Neuronal stem cell (in vitro differentiated cells): Measurements from ENCODE around the gene MAPT.

Source experiments
- DNase-seq: peaks from one replicate; pipeline ENCODE4 v3.0.0-alpha.2; 2013; ENCODE audit warnings: low spot score
- H2AFZ ChIP-seq: one replicate; pipeline ENCODE4 v1.6.1; 2013; ENCODE audit warnings: mild to moderate bottlenecking, low read length, inconsistent platforms
- H2AK5ac ChIP-seq: 2 replicates; pipeline ENCODE4 v1.6.1; 2013; ENCODE audit warnings: low read depth, mild to moderate bottlenecking, inconsistent platforms, low read length, moderate library complexity, mixed read lengths
- H2BK120ac ChIP-seq: 2 replicates; pipeline ENCODE4 v1.6.1; 2013; ENCODE audit warnings: low read depth, mild to moderate bottlenecking, inconsistent platforms, low read length, moderate library complexity, mixed read lengths
- H2BK12ac ChIP-seq: one replicate; pipeline ENCODE4 v1.6.1; 2013; ENCODE audit warnings: low read length, inconsistent platforms
- H2BK15ac ChIP-seq: 2 replicates; pipeline ENCODE4 v1.6.1; 2013; ENCODE audit warnings: mild to moderate bottlenecking, low read length, inconsistent platforms, mixed read lengths
- H2BK5ac ChIP-seq: one replicate; pipeline ENCODE4 v1.6.1; 2013; ENCODE audit warnings: inconsistent platforms, mild to moderate bottlenecking, low read length, moderate library complexity
- H3K14ac ChIP-seq: one replicate; pipeline ENCODE4 v1.6.1; 2013; ENCODE audit warnings: low read length, inconsistent platforms
- H3K18ac ChIP-seq: 2 replicates; pipeline ENCODE4 v1.6.1; 2013; ENCODE audit warnings: low read length, inconsistent platforms
- H3K23ac ChIP-seq: 2 replicates; pipeline ENCODE4 v1.6.1; 2013; ENCODE audit warnings: low read depth, mild to moderate bottlenecking, mixed read lengths, low read length, inconsistent platforms; ENCODE audit not compliant: poor library complexity
- H3K27ac ChIP-seq: replicated peaks from 3 replicates; pipeline ENCODE4 v1.5.1; 2013; ENCODE audit warnings: low read length, inconsistent platforms
- H3K27me3 ChIP-seq, 3 experiments: 2 replicates each; pipeline ENCODE4 v1.6.1; 2013; ENCODE audit warnings: low read length in 3 of 3, mild to moderate bottlenecking in 2 of 3, inconsistent platforms in 1 of 3, low read depth in 1 of 3, mixed read lengths in 1 of 3, moderate library complexity in 1 of 3; ENCODE audit not compliant: control insufficient read depth in 3 of 3, insufficient read depth in 3 of 3
- H3K36me3 ChIP-seq, 2 donors: replicated peaks in 1 of 2; 2 replicates each; pipeline ENCODE4 v1.6.1; 2013; ENCODE audit warnings: low read length in 2 of 2; ENCODE audit not compliant: control insufficient read depth in 2 of 2, insufficient read depth in 2 of 2
- H3K4ac ChIP-seq: 2 replicates; pipeline ENCODE4 v1.6.1; 2013; ENCODE audit warnings: inconsistent platforms, mild to moderate bottlenecking, low read length, moderate library complexity
- H3K4me1 ChIP-seq, 2 donors: 1 replicate in 1 of 2; 2 replicates in 1 of 2; pipeline ENCODE4 v1.6.1; 2013; ENCODE audit warnings: low read length in 2 of 2, low read depth in 1 of 2; ENCODE audit not compliant: control insufficient read depth in 2 of 2, insufficient read depth in 1 of 2
- H3K4me2 ChIP-seq: one replicate; pipeline ENCODE4 v1.6.1; 2013; ENCODE audit warnings: mild to moderate bottlenecking, low read length, inconsistent platforms; ENCODE audit not compliant: insufficient read depth, poor library complexity, severe bottlenecking
- H3K4me3 ChIP-seq, 2 donors: 2 replicates each; pipeline ENCODE4 v1.5.1; 2013; ENCODE audit warnings: low read length in 2 of 2, mild to moderate bottlenecking in 2 of 2, inconsistent platforms in 1 of 2, moderate library complexity in 1 of 2
- H3K79me1 ChIP-seq: one replicate; pipeline ENCODE4 v1.6.1; 2013; ENCODE audit warnings: low read depth, mild to moderate bottlenecking, inconsistent platforms, low read length, moderate library complexity
- H3K9ac ChIP-seq: one replicate; pipeline ENCODE4 v1.6.1; 2013; ENCODE audit warnings: mild to moderate bottlenecking, low read depth, low read length, inconsistent platforms; ENCODE audit not compliant: poor library complexity
- H3K9me3 ChIP-seq, 2 donors: replicated peaks in 1 of 2; 2 replicates each; pipeline versions ENCODE3 to v1.6.1; 2013; ENCODE audit warnings: low read length in 2 of 2, mild to moderate bottlenecking in 2 of 2, inconsistent platforms in 1 of 2, low read depth in 1 of 2, mixed read lengths in 1 of 2, moderate library complexity in 1 of 2; ENCODE audit not compliant: control insufficient read depth in 2 of 2, insufficient read depth in 1 of 2
- H4K8ac ChIP-seq: one replicate; pipeline ENCODE4 v1.6.1; 2013; ENCODE audit warnings: low read depth, mild to moderate bottlenecking, inconsistent platforms, low read length, moderate library complexity
- H4K91ac ChIP-seq: one replicate; pipeline ENCODE4 v1.6.1; 2013; ENCODE audit warnings: low read length, low read depth, mild to moderate bottlenecking, inconsistent platforms; ENCODE audit not compliant: poor library complexity
- WGBS, 2 donors: extraction: QIAGEN DNeasy Blood & Tissue Kit; methylation state at CpG; one replicate each; pipeline ENCODE4 v1.1.7; 2013; ENCODE audit warnings: missing lambda C conversion rate in 2 of 2, mixed read lengths in 1 of 2; ENCODE audit not compliant: insufficient read length in 2 of 2, insufficient replicate concordance in 1 of 2; ENCODE audit errors: extremely low coverage in 2 of 2; 5-methylcytosine and 5-hydroxymethylcytosine counted together

The MAPT gene

DNA sequence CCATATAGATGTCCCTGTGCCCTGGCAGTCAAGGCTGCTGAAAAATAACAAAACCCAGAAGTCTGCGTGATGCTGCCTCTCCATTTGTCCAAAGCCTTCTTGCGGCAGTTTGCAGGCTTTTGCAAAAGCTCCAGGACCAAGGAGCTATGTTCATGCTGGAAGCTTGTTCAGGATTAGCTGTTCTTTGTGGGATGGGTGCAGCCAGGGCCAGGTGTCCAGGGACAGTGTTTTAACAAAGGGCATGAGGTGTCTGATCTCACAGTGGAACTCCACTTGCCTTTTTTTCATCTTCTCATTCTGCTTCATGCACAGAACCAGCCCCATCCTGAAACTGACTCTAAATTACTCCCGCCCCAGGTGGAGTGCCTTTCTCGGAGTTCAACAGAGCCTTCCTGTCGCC is 73.0 kb downstream of the MAPT start:
- Histone ChIP-seq H3K27ac (no peak overlapping the region), H2BK12ac (no peak overlapping the region), H3K18ac (no peak overlapping the region), H3K9me3 (peaks cover 0 to 2% of the 10 kb centered on the region in 2 donors), H3K14ac (no peak overlapping the region), H3K4ac (no peak overlapping the region), H2BK5ac (no peak overlapping the region), H2AFZ (no peak overlapping the region), H4K91ac (no peak overlapping the region), H3K4me1 (no peaks in the 10 kb centered on the region), H2BK120ac (no peak overlapping the region), H3K9ac (no peak overlapping the region), H2BK15ac (no peak overlapping the region), H3K79me1 (no peaks in the 10 kb centered on the region), H3K36me3 (no peaks in the 10 kb centered on the region), H4K8ac (no peak overlapping the region), H2AK5ac (no peak overlapping the region), H3K27me3 (peaks cover 0 to 7% (median 0%) of the 10 kb centered on the region in 3 experiments), H3K23ac (no peak overlapping the region), H3K4me2 (no peak overlapping the region), H3K4me3 (no peak overlapping the region)
- no peak for DNase-seq
- WGBS, 2 donors: no CpG with 5 or more reads among the region's 5 CpGs

GRCh38 chr17:45968732-45969131 is 74.4 kb downstream of the MAPT start:
- Histone ChIP-seq H3K27ac (no peak overlapping the region), H3K79me1 (no peaks in the 10 kb centered on the region), H2BK120ac (no peak overlapping the region), H3K4me2 (no peak overlapping the region), H3K9ac (no peak overlapping the region), H2BK12ac (no peak overlapping the region), H3K14ac (no peak overlapping the region), H4K8ac (no peak overlapping the region), H2BK15ac (no peak overlapping the region), H2AK5ac (no peak overlapping the region), H3K4me3 (no peak overlapping the region), H3K18ac (no peak overlapping the region), H2AFZ (no peak overlapping the region), H3K23ac (no peak overlapping the region), H3K27me3 (peaks cover 0 to 8% (median 0%) of the 10 kb centered on the region in 3 experiments), H3K4me1 (no peaks in the 10 kb centered on the region), H3K36me3 (no peaks in the 10 kb centered on the region), H4K91ac (no peak overlapping the region), H2BK5ac (no peak overlapping the region), H3K4ac (no peak overlapping the region), H3K9me3 (peaks cover 0 to 2% of the 10 kb centered on the region in 2 donors)
- DNase-seq: no peak
- no CpG with 5 or more reads among the region's 2 CpGs for WGBS, 2 donors

DNA sequence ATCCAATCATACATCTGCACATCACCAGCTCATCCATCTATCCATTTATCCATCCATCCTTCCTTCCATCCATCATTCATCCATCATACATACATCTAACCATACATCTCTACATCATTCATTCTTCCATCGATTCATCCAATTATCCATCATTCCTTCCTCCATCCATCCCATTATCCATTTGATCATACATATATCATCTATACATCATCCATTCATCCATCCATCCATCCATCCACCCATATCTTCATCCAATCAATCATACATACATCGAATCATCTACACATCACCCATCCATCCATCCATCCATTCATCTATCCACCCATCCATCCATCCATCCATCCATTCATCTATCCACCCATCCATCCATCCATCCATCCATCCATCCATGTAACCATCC is 75.4 kb downstream of the MAPT start:
- Histone ChIP-seq H4K8ac (no peak overlapping the region), H3K18ac (no peak overlapping the region), H2BK120ac (no peak overlapping the region), H2BK12ac (no peak overlapping the region), H2AK5ac (no peak overlapping the region), H4K91ac (no peak overlapping the region), H3K4ac (no peak overlapping the region), H3K4me1 (no peaks in the 10 kb centered on the region), H2BK15ac (no peak overlapping the region), H3K9me3 (peaks cover 0 to 2% of the 10 kb centered on the region in 2 donors), H3K23ac (no peak overlapping the region), H3K4me3 (no peak overlapping the region), H3K14ac (no peak overlapping the region), H3K27me3 (peaks cover 0 to 8% (median 0%) of the 10 kb centered on the region in 3 experiments), H2AFZ (no peak overlapping the region), H3K27ac (no peak overlapping the region), H3K4me2 (no peak overlapping the region), H3K79me1 (no peaks in the 10 kb centered on the region), H3K36me3 (no peaks in the 10 kb centered on the region), H3K9ac (no peak overlapping the region), H2BK5ac (no peak overlapping the region)
- 100% methylated on average over 2 of the region's 2 CpGs for WGBS, 2 donors
- DNase-seq: no peak

GRCh38 chr17:45970659-45971058 is 76.3 kb downstream of the MAPT start:
- Histone ChIP-seq H4K8ac (no peak overlapping the region), H3K14ac (no peak overlapping the region), H2BK5ac (no peak overlapping the region), H3K36me3 (no peaks in the 10 kb centered on the region), H3K9me3 (peaks cover 0 to 2% of the 10 kb centered on the region in 2 donors), H3K4me2 (no peak overlapping the region), H2BK12ac (no peak overlapping the region), H3K18ac (no peak overlapping the region), H3K27ac (no peak overlapping the region), H3K4ac (no peak overlapping the region), H2AK5ac (no peak overlapping the region), H2BK15ac (no peak overlapping the region), H3K4me3 (no peak overlapping the region), H3K23ac (no peak overlapping the region), H3K27me3 (peaks cover 0 to 8% (median 0%) of the 10 kb centered on the region in 3 experiments), H3K79me1 (no peaks in the 10 kb centered on the region), H3K9ac (no peak overlapping the region), H2AFZ (no peak overlapping the region), H4K91ac (no peak overlapping the region), H2BK120ac (no peak overlapping the region), H3K4me1 (no peaks in the 10 kb centered on the region)
- WGBS, 2 donors: no CpG with 5 or more reads among the region's 3 CpGs
- no peak for DNase-seq
